GM19463 (cell line): Measurements from ENCODE around the gene PPP4R2.
"Not testable (repeated sequence)": the region's sequence is repeated elsewhere in the genome, so short reads cannot be mapped to it uniquely, and the experiment has no call there.

Experiments used
- ATAC-seq: cut with Tn5 transposase; IDR thresholded peaks from one replicate; pipeline ENCODE4 v1.9.1; 2021; ENCODE audit warnings: mild to moderate bottlenecking, moderate library complexity; ENCODE audit not compliant: unreplicated experiment

The PPP4R2 gene

GRCh38 chr3:73021301-73021835 is 24.8 kb downstream of the PPP4R2 start:
- no peak for ATAC-seq

- ATAC-seq: no peak
Measured at GRCh38 chr3:73024836-73025235, 28.2 kb downstream of the PPP4R2 start.

GRCh38 chr3:73026111-73026759 is 29.6 kb downstream of the PPP4R2 start:
- ATAC-seq: no peak

GRCh38 chr3:73026760-73027113 is 30.1 kb downstream of the PPP4R2 start:
- no peak for ATAC-seq

- no peak for ATAC-seq
Measured at GRCh38 chr3:73028803-73029202, 32.2 kb downstream of the PPP4R2 start.

GRCh38 chr3:73029321-73029796 is 32.7 kb downstream of the PPP4R2 start:
- ATAC-seq: no peak

GRCh38 chr3:73030073-73030597 is 33.5 kb downstream of the PPP4R2 start:
- no peak for ATAC-seq

GRCh38 chr3:73031573-73032103 is 35.0 kb downstream of the PPP4R2 start:
- ATAC-seq: no peak

GRCh38 chr3:73036694-73037591 is 40.3 kb downstream of the PPP4R2 start:
- no peak for ATAC-seq

- no peak for ATAC-seq
Measured at GRCh38 chr3:73041537-73041936, 44.9 kb downstream of the PPP4R2 start.

GRCh38 chr3:73043414-73043813 is 46.8 kb downstream of the PPP4R2 start:
- no peak for ATAC-seq

- ATAC-seq: no peak
Measured at GRCh38 chr3:73045391-73045790, 48.8 kb downstream of the PPP4R2 start.

GRCh38 chr3:73046195-73046594 is 49.6 kb downstream of the PPP4R2 start:
- ATAC-seq: no peak

- no peak for ATAC-seq
Measured at GRCh38 chr3:73049319-73049718, 52.7 kb downstream of the PPP4R2 start.

GRCh38 chr3:73052857-73053256 is 56.2 kb downstream of the PPP4R2 start:
- no peak for ATAC-seq

GRCh38 chr3:73055583-73055982 is 59.0 kb downstream of the PPP4R2 start:
- no peak for ATAC-seq

- no peak for ATAC-seq
Measured at GRCh38 chr3:73056014-73056844, 59.6 kb downstream of the PPP4R2 start.

- no peak for ATAC-seq
Measured at GRCh38 chr3:73056845-73057150, 60.2 kb downstream of the PPP4R2 start.

GRCh38 chr3:73060302-73060723 is 63.7 kb downstream of the PPP4R2 start:
- ATAC-seq: no peak

- ATAC-seq: no peak
Measured at GRCh38 chr3:73061416-73061815, 64.8 kb downstream of the PPP4R2 start, which contains the start of gene EBLN2. TSS of gene EBLN2 (plus strand) at chr3:73061659. CDS start at chr3:73062082, 423 bp downstream.

- ATAC-seq: not testable (repeated sequence)
Measured at GRCh38 chr3:73066243-73066642, 69.6 kb downstream of the PPP4R2 start.
